Activated CD4-positive, alpha-beta T cell treated with anti-CD3 and anti-CD28 coated beads, Interleukin-2, Interleukin-6, amounts not matched to agents 100 ng/mL and 50 ng/mL, durations not matched to agents 16 hours and 8 hours (primary cell): ENCODE data around the gene CDH4.

Experiments used
- DNase-seq: peaks from one replicate; pipeline ENCODE4 v3.0.0-alpha.2; 2020

CDH4 gene

DNA sequence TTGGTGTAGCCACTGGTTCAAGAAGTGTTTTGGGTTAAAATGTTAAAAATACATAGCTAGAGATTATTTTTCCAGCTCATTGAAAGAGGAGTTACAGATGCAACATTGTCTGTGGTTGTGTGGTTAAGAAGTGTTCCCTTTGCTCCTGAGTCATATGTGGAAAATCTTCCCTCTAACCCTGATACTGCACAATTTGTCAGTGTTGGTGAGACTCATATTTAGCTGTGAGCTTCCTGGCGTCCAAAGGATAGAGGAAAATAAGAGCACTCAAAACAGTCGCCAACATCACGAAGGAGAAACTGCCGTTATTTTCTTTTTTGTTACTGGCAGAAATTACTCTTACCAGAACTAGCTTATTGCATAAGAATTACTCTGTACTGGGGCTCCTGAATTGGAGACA, 250.4 kb downstream of the CDH4 start:
- no peak for DNase-seq

DNA sequence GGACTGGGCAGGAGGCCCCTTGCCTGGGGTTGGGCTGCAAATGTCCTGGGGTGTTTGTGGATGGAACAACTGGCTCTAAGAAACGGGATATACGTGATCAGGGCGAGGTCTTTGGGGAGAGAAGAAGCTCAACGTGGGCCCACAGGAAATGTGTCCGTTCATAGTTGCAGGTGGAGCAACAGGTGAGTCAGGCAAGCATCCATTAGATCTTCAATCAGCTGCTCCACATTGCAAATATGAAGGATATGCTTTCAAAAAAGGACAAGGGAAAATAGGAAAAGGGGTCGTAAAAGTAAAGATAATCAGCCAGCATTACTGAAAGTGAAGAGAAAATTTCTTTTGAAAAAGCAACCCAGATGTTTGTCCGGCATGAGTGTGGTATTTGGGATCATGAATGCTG, 251.0 kb downstream of the CDH4 start:
- DNase-seq: no peak

DNA sequence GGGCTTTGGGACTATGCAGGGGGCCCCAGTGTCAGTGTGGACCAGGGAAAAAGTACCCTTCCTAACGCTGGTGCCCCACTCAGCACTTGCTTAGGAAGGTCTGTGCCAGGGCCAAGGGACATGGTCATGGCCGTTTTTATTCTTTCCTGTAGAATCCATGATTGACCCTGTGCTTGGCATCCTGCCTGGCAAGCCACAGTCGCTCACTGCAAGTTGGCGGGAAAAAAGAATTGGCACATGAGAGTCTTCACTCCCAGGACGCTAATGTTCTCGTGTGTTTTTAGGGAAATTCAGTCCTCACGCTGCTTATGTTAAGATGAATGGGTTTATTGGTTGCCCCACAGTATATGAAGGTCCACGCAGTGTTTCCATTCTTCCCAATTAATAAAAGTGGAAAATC, 253.4 kb downstream of the CDH4 start:
- no peak for DNase-seq

DNA sequence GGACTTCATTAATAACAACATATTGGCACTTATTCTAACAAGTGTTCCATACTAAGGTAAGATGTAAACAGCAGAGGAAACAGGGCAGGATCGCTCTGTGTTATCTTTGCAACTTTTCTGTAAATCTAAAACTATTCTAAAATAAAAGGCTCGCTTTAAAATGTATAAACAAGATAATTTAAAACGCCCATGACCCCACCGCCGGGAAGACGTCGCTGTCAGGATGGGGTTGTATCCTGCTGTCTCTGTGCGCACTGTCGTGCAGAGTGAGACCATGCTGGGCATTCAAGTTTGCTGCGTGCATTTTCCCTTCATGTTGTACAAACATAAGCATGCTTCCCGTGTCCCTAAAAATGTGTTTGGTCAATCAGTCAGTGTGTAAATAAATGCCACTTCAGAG, 255.7 kb downstream of the CDH4 start:
- DNase-seq: no peak

DNA sequence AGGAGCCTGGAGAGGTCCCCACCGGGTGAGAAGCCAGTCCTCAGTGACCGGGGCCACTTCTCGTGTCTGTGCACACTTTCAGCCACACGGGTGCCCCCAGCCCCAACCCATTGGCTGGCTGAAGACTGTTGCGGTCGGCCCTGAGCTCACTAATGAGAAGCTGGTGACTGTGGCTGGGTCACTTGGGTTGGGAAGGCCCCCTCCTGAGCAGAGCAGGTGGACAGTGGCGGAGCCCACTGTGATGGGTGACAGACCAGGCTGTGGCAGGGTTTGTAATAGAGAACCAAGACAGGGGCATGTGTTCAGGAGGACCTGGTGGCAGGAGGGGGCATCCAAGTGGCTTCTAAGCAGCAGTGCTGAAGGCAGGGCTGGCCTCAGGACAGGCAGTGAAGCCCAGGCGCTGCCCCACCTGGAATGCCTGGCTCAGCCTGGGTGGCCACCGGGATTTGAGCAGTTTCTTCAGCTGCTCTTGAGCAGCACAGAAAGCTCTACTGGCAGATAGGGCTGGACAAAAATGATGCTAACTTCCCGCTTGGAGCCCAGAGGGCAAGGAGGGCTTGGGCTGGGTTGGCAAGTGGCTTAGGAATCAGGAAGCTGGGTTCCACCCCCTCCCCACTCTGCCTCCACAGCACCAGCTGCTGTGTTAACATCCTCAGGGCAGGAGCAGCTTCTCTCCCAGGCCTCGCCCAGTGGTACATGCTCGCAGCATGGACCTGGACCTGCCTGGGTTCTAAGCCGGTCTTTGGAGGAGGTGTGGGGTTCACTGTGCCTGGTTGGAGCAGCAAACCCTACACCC, 256.4 kb downstream of the CDH4 start:
- no peak for DNase-seq

DNA sequence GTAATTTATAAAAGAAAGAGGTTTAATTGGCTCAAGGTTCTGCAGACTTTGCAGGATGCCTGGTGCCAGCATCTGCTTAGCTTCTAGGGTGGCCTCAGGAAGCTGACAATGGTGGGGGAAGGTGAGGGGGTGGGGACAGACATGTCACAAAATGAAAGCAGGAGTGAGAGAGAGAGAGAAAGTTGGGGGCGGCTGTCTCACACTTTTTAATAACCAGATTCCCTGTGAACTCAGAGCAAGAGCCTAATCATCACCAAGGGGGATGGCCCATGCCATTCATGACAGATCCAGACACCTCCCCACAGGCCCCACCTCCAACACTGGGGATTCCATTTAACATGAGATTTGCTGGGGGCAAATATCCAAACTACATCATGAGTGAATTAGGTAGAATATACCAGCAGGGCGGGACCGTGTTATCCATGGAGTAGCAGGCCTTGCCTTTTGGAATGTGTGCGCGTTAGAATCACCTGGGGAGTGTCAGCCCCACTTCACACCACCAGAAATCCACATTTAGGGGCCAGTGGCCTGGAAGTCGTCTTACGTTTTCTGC, 258.8 kb downstream of the CDH4 start:
- DNase-seq: no peak

DNA sequence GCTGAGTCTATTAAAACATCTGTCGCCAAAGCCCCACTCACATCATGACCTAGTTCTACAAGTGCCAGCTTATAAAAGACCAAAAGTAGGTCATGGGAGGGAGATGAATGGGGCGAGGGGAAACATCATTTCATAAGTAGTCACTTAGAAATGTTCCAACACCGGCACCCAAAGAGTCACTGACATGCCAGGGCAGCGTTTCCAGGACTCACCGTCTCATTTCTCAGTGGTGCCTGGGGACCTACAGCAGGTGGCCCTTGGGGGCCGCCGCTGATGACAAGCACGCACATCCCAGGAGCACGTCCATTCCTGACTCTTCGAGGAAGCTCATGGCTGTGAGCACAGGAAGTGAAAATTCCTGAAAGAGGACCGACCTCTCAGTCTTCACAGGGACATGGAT, 260.4 kb downstream of the CDH4 start:
- DNase-seq: no peak

DNA sequence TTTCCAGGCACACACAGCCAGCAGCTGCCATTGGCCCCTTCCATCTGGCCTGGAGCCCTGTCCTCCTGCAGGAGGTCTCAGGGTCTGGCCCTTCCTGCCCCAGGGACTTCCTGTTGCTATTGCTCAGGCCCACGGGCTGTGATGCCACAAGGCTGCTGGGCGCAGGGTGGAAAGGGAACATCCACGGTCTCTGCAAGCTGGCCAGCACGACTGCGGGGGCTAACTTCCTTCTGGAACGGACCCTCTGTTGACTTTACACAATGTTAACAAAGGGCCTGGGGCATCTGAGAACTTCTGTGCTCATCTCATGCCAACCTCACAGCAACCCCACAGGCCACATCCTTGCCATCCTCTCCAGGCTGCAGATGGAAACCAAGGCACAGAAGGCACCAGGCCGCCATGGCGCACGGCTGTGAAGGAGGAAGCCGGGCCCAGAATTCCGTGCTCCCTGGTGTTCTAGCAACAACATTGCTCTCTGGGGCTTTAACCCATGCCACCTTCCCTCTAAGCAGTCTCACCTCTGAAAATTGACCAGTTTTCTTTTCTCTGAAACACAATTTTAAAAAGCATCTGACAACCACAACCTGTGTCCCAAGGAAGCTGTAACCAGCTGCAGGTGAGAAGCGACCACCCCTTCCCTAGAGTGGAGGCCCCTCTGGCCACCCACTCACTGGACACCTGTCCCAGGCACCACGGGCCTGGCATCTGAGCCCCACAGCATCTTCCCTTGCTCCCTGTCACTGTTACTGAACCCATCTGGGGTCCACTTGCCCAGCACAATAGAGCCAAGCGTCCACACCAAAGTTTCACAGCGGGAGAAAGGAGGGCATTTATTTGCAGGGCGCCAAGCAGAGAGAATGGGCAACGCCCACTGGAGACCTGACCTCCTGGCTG, 261.3 kb downstream of the CDH4 start:
- DNase-seq: no peak

DNA sequence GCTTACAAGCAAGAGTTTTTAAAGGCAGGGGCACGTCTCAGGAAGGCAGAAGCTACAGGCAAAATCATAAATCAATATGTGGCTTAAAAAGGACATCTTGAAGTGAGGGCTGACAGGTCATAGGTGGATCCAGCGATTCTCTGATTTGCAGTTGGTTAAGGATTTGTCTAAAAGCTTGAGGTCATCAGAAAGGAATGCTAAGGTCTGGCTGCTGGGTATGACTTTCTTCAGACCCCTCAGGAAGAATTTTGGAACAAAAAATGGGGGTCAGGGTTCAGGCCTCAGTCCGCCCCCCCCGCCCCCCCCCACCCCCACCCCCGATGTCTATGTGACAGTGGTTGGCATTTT, 261.9 kb downstream of the CDH4 start:
- no peak for DNase-seq

DNA sequence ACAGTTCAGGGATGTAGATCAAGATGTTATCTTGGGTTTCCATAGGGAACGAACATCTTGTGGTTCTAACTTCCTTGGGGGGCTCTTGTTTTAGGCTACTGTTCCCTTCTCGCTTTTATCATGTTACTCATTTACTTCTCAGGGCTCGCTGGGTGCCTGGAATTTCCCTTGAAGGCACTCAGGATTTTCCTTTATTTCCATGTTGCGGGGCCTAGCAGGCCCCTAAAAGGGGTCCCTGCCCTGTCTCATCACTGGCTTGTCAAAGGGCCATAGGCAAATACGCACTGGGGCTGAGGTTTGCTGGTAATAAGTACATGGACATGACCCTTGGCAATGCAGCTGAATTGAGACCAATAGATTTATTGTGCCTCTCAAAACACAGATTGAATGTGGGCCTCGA, 262.3 kb downstream of the CDH4 start:
- DNase-seq: no peak

DNA sequence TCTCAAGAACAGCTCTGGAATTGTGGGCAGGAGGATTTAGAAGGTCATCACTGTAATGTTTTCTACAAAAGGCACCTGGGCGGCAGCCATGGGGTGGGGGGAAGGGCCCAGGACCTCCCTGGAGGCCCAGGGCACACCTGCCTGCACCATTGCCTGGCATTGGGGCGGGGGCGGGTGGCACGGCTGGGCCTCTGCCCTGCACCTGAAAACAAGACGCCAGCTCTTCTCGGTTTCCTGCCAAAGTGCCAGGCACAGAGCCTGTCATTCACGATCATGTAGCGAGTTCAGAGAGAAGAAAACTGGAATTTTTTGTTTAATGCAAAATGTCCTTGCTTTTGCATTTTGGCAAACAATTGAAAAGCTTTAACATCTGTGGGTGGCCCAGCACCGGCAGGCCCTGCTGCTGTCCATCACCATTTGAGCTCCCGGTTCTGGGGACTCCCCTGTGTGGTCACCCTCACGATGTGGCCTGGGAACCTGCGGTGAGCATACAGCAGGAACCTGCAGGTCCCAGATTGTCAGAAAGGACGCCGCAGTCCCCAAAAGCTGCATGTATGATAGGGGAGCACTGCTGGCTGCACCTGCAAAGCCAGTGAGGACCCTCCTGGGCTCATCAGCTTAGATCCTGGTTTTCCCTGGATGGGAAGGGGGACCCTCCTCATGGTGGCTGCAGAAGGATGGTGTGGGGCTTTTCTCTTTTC, 262.9 kb downstream of the CDH4 start:
- DNase-seq: no peak

DNA sequence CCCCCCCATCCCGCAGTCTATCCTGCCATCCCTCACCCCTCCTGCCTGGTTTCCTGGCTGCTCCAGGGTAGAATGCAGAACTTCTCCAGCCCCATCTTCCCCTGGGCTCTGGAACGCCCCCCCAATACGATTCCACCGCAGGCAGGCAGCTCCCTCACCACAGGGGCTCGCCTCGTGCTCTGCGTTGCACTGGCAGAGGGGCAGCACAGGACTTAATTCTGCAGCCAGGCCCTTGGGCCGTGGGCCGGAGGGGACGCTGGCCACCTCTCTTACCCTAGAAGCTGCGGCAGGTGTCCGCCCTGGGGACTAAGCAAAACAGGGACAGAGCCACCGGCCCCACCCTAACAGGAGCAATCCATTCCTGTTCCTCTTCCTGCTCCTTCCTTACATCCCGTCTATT, 263.9 kb downstream of the CDH4 start:
- no peak for DNase-seq

DNA sequence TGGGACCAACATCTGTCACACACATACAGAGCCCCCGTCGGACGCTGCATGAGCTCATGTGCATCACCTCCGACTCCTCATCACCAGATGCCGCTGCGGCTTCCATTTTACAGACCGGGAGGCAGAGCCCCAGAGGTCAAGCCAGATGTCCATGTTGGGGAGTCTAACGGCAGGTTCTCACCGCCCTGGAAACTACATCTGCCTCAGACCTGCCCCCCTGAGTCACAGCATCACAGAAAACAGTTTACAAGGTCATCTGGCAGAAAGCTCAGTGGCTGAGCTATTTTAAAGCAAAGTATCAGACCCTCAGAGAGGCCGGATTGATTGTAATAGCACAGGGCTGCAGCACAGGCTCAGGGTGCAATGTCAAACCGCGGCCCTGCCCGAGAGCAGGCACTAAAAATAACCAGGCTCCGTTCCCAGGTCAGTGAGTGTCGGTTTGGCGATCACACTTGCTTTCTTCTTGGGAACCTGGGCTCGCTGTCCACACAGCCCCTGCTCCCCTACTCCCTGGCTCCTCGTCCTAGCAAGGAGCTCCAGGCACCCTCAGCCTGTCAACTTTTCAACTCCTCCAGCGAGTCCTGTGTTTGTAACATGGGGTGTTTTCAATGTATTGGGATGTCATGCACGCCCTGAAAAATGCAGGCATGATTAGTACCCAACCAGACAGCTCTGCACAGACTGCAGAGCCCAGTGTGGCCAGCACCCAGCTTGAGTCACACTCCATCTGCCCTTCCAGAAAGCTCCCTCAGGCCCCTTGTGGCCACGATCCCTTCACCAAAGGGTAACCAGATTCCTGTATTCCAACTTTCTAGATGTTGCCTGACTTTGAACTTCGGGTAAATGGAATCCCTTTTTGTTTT, 264.5 kb downstream of the CDH4 start:
- no peak for DNase-seq

DNA sequence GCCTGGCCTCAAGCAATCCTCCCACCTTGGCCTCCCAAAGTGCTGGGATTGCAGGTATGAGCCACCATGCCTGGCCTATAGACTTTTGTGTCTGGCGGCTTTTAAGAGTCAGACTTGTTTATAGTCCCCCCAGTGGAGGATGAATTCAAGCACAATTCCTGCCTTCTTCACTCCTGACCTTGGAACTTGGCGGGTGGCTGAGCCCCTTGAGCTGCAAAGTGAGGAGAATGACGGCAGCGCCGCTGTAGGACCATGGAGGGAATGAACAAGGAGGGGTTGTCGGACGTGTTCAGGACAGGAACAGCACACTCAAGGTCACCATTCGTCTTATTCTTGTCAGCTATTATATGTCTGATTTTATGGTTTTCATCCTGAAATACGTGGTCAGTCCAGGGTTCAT, 265.4 kb downstream of the CDH4 start:
- DNase-seq: no peak

DNA sequence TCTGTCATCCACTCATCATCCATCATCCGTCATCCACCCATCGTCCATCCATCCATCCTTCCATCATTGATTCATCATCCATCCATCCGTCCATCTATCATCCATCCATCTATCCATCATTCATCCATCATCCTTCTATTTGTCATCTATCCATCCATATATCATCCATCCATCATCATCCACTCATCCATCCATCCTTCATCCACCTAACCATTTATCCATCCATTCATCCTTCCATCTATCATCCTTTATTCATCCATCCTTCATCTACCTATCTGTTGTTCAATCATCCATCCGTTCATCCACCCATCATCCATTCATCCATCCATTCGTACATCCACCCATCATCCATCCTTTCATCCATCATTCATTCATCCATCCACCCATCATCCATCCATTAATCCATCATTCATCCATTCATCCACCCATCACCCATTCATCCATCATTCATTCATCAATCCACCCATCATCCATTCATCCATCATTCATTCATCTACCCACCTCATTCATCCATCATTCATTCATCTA, 266.4 kb downstream of the CDH4 start:
- DNase-seq: no peak

DNA sequence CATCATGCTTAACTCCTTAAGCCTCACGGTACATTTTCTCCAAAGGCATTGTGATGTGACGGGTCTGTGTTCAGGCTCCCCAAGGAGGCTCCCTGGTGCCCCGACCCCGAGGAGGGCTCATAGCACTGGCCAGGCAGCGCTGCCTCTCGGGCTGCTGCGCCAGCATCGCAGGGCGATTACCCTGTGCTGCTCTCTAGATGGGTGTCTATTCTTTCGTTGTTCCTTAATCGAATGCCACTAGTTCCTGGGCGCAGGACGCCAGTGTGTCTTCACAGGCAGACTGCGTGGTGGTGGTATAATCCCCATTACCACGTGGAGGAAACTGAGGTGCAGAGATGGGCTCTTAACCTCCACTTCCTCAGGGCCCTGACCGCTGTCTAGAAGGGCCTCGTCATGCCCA, 267.4 kb downstream of the CDH4 start:
- no peak for DNase-seq

DNA sequence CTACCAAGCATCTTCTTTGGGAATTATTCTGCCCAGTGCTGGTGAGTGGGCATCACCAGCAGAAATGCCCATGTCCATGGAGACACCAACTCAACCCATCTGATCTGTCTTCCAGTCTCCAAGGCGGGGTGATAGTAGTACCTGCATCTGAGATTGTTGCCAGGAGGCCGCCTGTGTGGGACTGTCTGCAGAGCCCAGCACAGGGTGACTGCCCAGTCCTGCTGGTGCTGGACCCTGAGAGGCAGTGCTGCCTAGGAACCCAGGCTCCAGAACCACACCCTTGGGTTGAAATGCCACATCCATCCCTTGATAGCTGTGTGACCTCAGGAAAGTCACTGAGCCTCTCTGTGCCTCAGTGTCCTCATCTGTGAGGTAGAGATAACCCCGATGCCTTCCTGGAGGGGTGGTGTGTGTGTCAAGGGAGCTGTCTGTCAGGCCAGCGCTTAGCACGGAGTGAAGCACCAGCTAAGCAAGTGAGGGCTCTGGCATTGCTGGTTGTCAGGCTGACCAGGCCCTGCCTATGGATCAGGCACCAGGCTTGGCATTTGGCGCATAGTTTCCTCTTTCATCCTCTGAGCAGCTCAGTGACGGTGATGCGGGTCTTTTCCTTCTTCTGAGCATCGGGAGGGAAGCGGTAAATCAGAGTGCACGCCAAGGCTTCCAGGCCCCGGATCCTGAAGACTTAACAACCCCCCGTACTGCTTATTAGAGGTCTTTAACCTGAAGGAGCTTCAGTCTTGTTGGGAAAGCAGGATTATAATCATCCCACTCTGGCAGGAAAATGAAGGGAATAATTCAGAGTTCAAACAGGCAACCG, 268.2 kb downstream of the CDH4 start:
- DNase-seq: no peak

DNA sequence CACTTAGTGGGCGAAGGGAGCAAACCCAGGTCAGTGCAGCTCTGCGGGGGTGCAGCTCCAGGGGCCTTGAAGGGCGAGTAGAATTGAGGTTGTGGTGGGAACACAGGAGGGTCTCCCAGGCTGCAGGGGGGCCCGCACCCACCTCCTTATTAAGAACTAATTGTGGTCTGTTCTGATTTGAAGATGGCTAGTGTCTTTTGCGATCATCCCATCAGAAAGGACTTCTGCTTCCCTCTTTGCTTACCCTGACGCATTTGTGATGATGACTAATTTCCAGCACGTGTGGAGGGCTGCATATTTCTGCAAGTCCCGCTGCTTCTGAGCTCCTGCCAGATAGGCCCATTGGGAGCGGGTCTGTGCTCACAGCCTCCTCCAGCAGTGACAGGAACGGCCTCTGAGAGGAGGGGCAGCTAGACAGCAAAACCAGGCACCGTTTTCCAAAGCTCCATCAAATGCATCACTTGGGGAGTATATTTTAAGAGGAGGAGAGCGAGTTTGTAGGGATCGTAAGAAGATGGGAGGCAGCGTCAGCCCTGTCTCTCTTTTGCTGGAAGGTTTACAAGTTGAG, 268.9 kb downstream of the CDH4 start:
- DNase-seq: no peak

DNA sequence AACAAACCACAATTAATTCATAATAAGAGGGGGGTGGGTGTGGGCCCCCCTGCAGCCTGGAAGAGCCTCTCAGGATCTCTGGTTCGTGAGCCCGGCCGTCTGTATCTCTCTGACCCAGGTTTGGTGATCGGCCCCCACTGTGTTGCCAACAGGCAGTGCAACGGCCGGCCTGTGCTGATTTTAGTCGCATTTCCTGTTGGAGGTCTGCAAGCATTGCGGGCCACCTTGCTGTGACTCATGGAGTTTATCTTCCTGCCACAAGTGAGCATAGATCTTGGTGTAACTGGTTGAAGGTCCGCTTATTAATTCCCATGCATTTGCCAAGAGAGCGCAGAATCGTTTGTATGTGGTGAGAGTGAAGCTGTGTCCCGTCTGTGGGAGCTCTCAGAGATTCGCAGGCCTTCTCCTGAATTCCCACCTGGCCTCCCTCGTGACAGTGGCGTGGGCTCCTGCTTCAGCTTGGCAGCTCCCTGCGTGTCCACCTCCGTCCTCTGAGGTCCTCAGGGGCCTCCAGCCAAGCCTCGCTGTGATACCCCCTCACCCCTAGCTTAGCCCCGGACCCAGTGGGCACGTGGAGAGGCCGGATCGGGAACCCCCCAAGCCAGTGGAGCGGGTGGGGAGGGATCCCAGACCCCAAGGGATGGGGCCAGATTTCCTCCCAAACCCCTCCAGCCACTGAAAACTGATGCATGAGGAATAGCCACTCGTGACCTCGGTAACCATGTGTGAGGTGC, 269.8 kb downstream of the CDH4 start:
- peak; percentile 8 for DNase-seq

DNA sequence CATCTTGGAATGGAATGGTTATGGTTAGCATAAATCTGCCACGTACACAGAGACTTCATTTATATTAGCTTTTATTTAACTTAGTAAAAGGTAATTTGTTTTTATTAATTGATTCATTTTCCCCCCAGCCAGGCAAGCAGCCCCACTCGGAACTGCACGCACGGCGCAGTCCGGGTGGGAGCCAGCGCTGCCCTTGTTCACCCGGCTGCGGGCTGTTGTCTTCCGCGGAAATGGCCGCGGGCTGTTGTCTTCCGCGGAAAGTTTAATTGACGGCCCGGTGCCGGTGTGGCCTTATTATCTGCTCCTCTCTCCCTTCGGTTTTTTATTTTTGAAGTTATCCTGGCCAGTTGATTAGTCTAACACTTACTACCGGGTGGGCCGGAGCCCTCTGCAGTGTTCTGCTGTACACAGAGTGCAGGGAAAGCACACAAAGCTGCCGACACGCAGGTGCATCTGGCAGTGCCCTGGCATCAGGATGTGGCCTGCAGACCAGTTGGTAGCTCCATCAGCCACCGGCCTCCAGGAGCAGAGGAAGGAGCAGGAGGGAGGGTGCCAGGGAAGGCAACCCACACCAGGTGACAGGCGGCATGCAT, 270.5 kb downstream of the CDH4 start:
- DNase-seq: no peak
